Measurements from ENCODE around the gene PLEKHA4. TPM values are rescaled to one million over a fixed set of nuclear protein-coding genes. Genes with fewer than 3 reads are reported as not detected.
A peak's percentile ranks its signal among the peaks of the same experiment; 100 is the strongest.

PLEKHA4 gene
- total RNA-seq, 1 experiment from 2014 or later, result 5.4 TPM

GRCh38 chr19:48833049-48833448 is 35.4 kb downstream of the PLEKHA4 start:
- DNase-seq (ENCODE audit: low spot score), result no peak

GRCh38 chr19:48830965-48831364 is 37.5 kb downstream of the PLEKHA4 start:
- DNase-seq (ENCODE audit: low spot score), result no peak

- DNase-seq (ENCODE audit: low spot score), result no peak
Measured at GRCh38 chr19:48830088-48830487, 38.3 kb downstream of the PLEKHA4 start.

GRCh38 chr19:48826606-48827020 is 41.8 kb downstream of the PLEKHA4 start:
- DNase-seq (ENCODE audit: low spot score), result no peak

- DNase-seq (ENCODE audit: low spot score), result no peak
Measured at GRCh38 chr19:48822514-48822913, 45.9 kb downstream of the PLEKHA4 start.

- DNase-seq (ENCODE audit: low spot score), result no peak
Measured at GRCh38 chr19:48821633-48822032, 46.8 kb downstream of the PLEKHA4 start.

GRCh38 chr19:48819366-48819816 is 49.0 kb downstream of the PLEKHA4 start:
- DNase-seq (ENCODE audit: low spot score), result no peak

GRCh38 chr19:48818234-48818820 is 50.1 kb downstream of the PLEKHA4 start:
- no peak for DNase-seq (ENCODE audit: low spot score)

GRCh38 chr19:48817585-48818124 is 50.8 kb downstream of the PLEKHA4 start:
- DNase-seq (ENCODE audit: low spot score), result no peak

- DNase-seq (ENCODE audit: low spot score), result peak; percentile 48
Measured at GRCh38 chr19:48815870-48816501, 52.4 kb downstream of the PLEKHA4 start.

- DNase-seq (ENCODE audit: low spot score), result no peak
Measured at GRCh38 chr19:48814895-48815294, 53.5 kb downstream of the PLEKHA4 start.

- no peak for DNase-seq (ENCODE audit: low spot score)
Measured at GRCh38 chr19:48813123-48813913, 55.1 kb downstream of the PLEKHA4 start.

- DNase-seq (ENCODE audit: low spot score), result peak; percentile 61
Measured at GRCh38 chr19:48812094-48812929, 56.1 kb downstream of the PLEKHA4 start.

GRCh38 chr19:48810151-48810550 is 58.3 kb downstream of the PLEKHA4 start:
- no peak for DNase-seq (ENCODE audit: low spot score)

GRCh38 chr19:48807590-48808308 is 60.7 kb downstream of the PLEKHA4 start:
- peak; percentile 52 for DNase-seq (ENCODE audit: low spot score)

- DNase-seq (ENCODE audit: low spot score), result peak; percentile 84
Measured at GRCh38 chr19:48806818-48807589, 61.4 kb downstream of the PLEKHA4 start.

- DNase-seq (ENCODE audit: low spot score), result no peak
Measured at GRCh38 chr19:48806518-48806817, 61.9 kb downstream of the PLEKHA4 start.

GRCh38 chr19:48805452-48805851 is 63.0 kb downstream of the PLEKHA4 start:
- DNase-seq (ENCODE audit: low spot score), result no peak

- DNase-seq (ENCODE audit: low spot score), result no peak
Measured at GRCh38 chr19:48804496-48804895, 63.9 kb downstream of the PLEKHA4 start.

GRCh38 chr19:48802623-48803022 is 65.8 kb downstream of the PLEKHA4 start:
- DNase-seq (ENCODE audit: low spot score), result no peak
